WTC11 (cell line): ENCODE results near the gene ZNF160. TPM values are rescaled to one million over a fixed set of nuclear protein-coding genes. Genes with fewer than 3 reads are reported as not detected.
A peak's percentile ranks its signal among the peaks of the same experiment; 100 is the strongest.

Experiments used
- ATAC-seq: fragments of 200-7000 bp; cut with Tn5 transposase; 2 replicates; pipeline ENCODE4 v1.10.0; 2021; ENCODE audit warnings: mild to moderate bottlenecking, moderate library complexity
- CTCF ChIA-PET: fragments of 300-600 bp; sonication (Branson Sonifier 250); formaldehyde crosslinking; loops from one replicate; lab custom pipeline; 2021; ENCODE audit warnings: antibody characterized with exemption; lab: Charles Lee
- POLR2A ChIA-PET: fragments of 350-600 bp; sonication (Branson Sonifier 250); formaldehyde crosslinking; loops from one replicate; lab custom pipeline; 2021; ENCODE audit warnings: antibody characterized with exemption; lab: Charles Lee
- DNase-seq: peaks from one replicate; pipeline ENCODE4 v3.0.0; 2021; ENCODE audit warnings: low spot score
- H3K27ac Mint-ChIP-seq: 2 replicates; pipeline ENCODE4 v1.8.0; 2021; ENCODE audit warnings: mixed read lengths
- H3K27me3 Mint-ChIP-seq: 2 replicates; pipeline ENCODE4 v1.8.0; 2021; ENCODE audit warnings: low read depth, mild to moderate bottlenecking, moderate library complexity, mixed read lengths
- H3K36me3 Mint-ChIP-seq: 2 replicates; pipeline ENCODE4 v1.8.0; 2021; ENCODE audit warnings: mixed read lengths
- H3K4me1 Mint-ChIP-seq: 2 replicates; pipeline ENCODE4 v1.8.0; 2022; ENCODE audit warnings: mixed read lengths
- H3K4me3 Mint-ChIP-seq: 2 replicates; pipeline ENCODE4 v1.8.0; 2021; ENCODE audit warnings: mild to moderate bottlenecking, moderate library complexity, mixed read lengths
- H3K9me3 Mint-ChIP-seq: 2 replicates; pipeline ENCODE4 v1.8.0; 2021; ENCODE audit warnings: mixed read lengths
- CBFB ChIP-seq: sonication (generic); formaldehyde crosslinking; IDR thresholded peaks from 2 replicates; pipeline ENCODE4 v1.8.1; 2022; ENCODE audit warnings: mild to moderate bottlenecking, low read depth, missing genetic modification reagents
- CDX4 ChIP-seq: fragments of 250-450 bp; sonication (Bioruptor Pico); IDR thresholded peaks from 2 replicates; pipeline ENCODE4 v1.9.0; 2021; ENCODE audit warnings: moderate library complexity, mild to moderate bottlenecking, inconsistent platforms, borderline replicate concordance
- HMGXB4 ChIP-seq: sonication (generic); formaldehyde crosslinking; IDR thresholded peaks from 2 replicates; pipeline ENCODE4 v1.8.1; 2023; ENCODE audit warnings: mild to moderate bottlenecking, moderate library complexity, missing genetic modification reagents
- MYBL2 ChIP-seq: sonication (generic); formaldehyde crosslinking; IDR thresholded peaks from 2 replicates; pipeline ENCODE4 v1.8.1; 2023; ENCODE audit warnings: mild to moderate bottlenecking, moderate library complexity, missing genetic modification reagents
- SP1 ChIP-seq: sonication (generic); formaldehyde crosslinking; conservative IDR thresholded peaks from 2 replicates; pipeline ENCODE4 v1.8.1; 2022; ENCODE audit warnings: missing genetic modification reagents
- ZNF121 ChIP-seq: sonication (generic); formaldehyde crosslinking; IDR thresholded peaks from 2 replicates; pipeline ENCODE4 v1.8.0; 2023; ENCODE audit warnings: missing genetic modification reagents
- ZNF281 ChIP-seq: sonication (generic); formaldehyde crosslinking; IDR thresholded peaks from 2 replicates; pipeline ENCODE4 v1.8.0; 2023; ENCODE audit warnings: mild to moderate bottlenecking, missing genetic modification reagents
- ZSCAN18 ChIP-seq: fragments of 250-450 bp; sonication (Bioruptor Pico); IDR thresholded peaks from 2 replicates; pipeline ENCODE4 v2.1.2; 2022; ENCODE audit warnings: mild to moderate bottlenecking, moderate library complexity
- total RNA-seq: library from RNA; stranded (reverse); gene quantifications from 3 replicates; pipeline ENCODE4 v1.2.3, GENCODE V29; 2021
- TF ChIP-seq, protein P1 (sequence below): sonication (generic); formaldehyde crosslinking; IDR thresholded peaks from 2 replicates; pipeline ENCODE4 v1.8.1; 2022; ENCODE audit warnings: mild to moderate bottlenecking, moderate library complexity, missing genetic modification reagents
- TF ChIP-seq, protein P2 (sequence below): fragments of 250-450 bp; sonication (Bioruptor Pico); IDR thresholded peaks from 2 replicates; pipeline ENCODE4 v1.9.0; 2021; ENCODE audit warnings: mild to moderate bottlenecking

ZNF160 gene
- total RNA-seq, 1 experiment from 2014 or later, result 54.5 TPM

- TF ChIP-seq ZNF281 (CRISPR knock-in tag), result no peak
These were observed 55.8 kb downstream of the ZNF160 start (continued) for GRCh38 chr19:53047379-53047778.

GRCh38 chr19:53045536-53045935, 57.7 kb downstream of the ZNF160 start:
- Mint-ChIP-seq H3K9me3 (peaks cover 10% of the 10 kb centered on the region), H3K36me3 (peaks cover 4% of the 10 kb centered on the region), H3K4me1 (peaks cover 7% of the 10 kb centered on the region; the same call in 1 of the 2 replicates), H3K27ac (no peak overlapping the region), H3K27me3 (peaks cover 14% of the 10 kb centered on the region), H3K4me3 (no peak overlapping the region)
- no peak for ATAC-seq
- no peak for DNase-seq
- ChIA-PET CTCF (no interaction called here), POLR2A (no interaction called here)
- no peak for TF ChIP-seq CBFB (CRISPR knock-in tag)

DNA sequence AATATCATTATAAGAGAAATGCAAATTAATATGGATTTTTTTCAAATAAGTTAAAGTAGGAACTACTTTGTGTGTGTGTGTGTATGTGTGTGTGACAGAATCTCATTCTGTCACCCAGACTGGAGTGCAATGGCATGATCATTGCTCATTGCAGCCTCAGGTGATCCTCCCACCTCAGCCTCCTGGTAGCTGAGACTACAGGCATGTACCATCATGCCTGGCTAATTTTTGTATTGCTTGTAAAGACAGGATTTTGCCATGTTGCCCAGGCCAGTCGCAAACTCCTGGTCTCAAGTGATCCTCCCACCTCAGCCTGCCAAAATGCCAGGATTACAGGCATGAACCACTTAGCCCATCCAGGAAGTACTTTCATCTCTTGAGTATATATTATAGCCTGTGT, 61.9 kb downstream of the ZNF160 start:
- no peaks in the 10 kb centered on the region; the same call in 1 of the 2 replicates for H3K9me3 Mint-ChIP-seq
- H3K4me3 Mint-ChIP-seq, result no peak overlapping the region
- DNase-seq (no peak), ATAC-seq (no peak)
- no peak overlapping the region for H3K27ac Mint-ChIP-seq
- peaks cover 14% of the 10 kb centered on the region for H3K4me1 Mint-ChIP-seq
- no peak for TF ChIP-seq CDX4
- CTCF ChIA-PET, result interaction anchor here (1.2 kb wide), 1 partner anchor 36 kb away, joined by 4 read pairs; no protein-coding TSS in a partner anchor
- POLR2A ChIA-PET, result no interaction called here
- no peaks in the 10 kb centered on the region for H3K36me3 Mint-ChIP-seq
- peaks cover 32% of the 10 kb centered on the region for H3K27me3 Mint-ChIP-seq

- peak; percentile 77 for TF ChIP-seq SP1 (CRISPR knock-in tag)
- TF ChIP-seq, protein P1, sequence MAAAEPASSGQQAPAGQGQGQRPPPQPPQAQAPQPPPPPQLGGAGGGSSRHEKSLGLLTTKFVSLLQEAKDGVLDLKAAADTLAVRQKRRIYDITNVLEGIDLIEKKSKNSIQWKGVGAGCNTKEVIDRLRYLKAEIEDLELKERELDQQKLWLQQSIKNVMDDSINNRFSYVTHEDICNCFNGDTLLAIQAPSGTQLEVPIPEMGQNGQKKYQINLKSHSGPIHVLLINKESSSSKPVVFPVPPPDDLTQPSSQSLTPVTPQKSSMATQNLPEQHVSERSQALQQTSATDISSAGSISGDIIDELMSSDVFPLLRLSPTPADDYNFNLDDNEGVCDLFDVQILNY (CRISPR knock-in tag), result no peak
- TF ChIP-seq ZNF121 (CRISPR knock-in tag), result peak; percentile 84
- POLR2A ChIA-PET, result interaction anchor here (0.6 to 0.8 kb wide), 2 partner anchors 11 to 241 kb away, joined by 3 to 6 read pairs; no protein-coding TSS in a partner anchor
- Mint-ChIP-seq H3K36me3 (no peaks in the 10 kb centered on the region), H3K4me1 (peaks cover 10% of the 10 kb centered on the region), H3K27ac (peak overlapping the region; percentile 15; the same call in 1 of the 2 replicates), H3K9me3 (no peaks in the 10 kb centered on the region), H3K4me3 (peak overlapping the region; percentile 83), H3K27me3 (peaks cover 35% of the 10 kb centered on the region)
- CTCF ChIA-PET, result interaction anchor here (0.6 kb wide), 1 partner anchor 54 kb away, joined by 3 read pairs; no protein-coding TSS in a partner anchor
- DNase-seq (peak; percentile 76), ATAC-seq (peak; percentile 89)
These were observed 65.8 kb downstream of the ZNF160 start for GRCh38 chr19:53037101-53038097.

DNA sequence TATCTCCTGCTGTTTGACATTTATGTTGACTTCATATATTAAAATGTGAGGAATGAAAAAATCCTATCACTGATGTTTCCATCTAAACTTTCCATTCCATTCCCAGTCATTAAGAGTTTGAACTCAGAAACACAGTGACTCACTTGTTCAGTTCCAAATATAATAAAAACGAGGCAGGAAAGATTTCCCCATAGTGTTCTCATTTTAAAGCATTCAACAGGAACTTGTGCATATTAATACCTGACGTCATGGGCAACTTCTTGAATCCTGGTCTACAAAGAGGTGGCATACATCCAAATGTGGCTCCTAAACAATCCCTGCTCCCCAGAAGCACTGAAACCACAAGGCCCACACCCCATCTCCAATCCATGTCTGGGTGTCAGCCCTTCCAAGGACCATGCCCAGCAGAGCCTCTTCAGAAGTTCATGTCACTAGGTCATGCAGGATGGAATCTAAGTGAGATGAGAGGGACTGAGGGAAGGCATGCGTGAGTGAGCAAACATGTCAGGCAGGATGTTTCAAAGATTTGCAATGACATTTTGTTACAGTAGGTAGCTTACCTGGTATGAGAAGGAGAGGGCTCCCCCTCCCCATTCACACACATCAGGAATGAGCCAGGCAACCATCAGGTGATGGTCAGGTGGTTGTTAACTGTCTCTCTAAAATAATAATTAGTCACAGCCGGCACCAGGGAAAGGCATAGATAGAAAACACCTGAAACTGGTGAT, 68.1 kb downstream of the ZNF160 start:
- ChIA-PET POLR2A (no interaction called here), CTCF (no interaction called here)
- Mint-ChIP-seq H3K9me3 (no peaks in the 10 kb centered on the region), H3K27ac (no peak overlapping the region), H3K27me3 (peaks cover 23% of the 10 kb centered on the region), H3K4me1 (peaks cover 10% of the 10 kb centered on the region), H3K36me3 (no peaks in the 10 kb centered on the region), H3K4me3 (no peak overlapping the region)
- no peak for DNase-seq
- ATAC-seq, result no peak
- TF ChIP-seq ZSCAN18 (CRISPR knock-in tag), result no peak
- TF ChIP-seq, protein P2, sequence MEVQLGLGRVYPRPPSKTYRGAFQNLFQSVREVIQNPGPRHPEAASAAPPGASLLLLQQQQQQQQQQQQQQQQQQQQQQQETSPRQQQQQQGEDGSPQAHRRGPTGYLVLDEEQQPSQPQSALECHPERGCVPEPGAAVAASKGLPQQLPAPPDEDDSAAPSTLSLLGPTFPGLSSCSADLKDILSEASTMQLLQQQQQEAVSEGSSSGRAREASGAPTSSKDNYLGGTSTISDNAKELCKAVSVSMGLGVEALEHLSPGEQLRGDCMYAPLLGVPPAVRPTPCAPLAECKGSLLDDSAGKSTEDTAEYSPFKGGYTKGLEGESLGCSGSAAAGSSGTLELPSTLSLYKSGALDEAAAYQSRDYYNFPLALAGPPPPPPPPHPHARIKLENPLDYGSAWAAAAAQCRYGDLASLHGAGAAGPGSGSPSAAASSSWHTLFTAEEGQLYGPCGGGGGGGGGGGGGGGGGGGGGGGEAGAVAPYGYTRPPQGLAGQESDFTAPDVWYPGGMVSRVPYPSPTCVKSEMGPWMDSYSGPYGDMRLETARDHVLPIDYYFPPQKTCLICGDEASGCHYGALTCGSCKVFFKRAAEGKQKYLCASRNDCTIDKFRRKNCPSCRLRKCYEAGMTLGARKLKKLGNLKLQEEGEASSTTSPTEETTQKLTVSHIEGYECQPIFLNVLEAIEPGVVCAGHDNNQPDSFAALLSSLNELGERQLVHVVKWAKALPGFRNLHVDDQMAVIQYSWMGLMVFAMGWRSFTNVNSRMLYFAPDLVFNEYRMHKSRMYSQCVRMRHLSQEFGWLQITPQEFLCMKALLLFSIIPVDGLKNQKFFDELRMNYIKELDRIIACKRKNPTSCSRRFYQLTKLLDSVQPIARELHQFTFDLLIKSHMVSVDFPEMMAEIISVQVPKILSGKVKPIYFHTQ, result no peak
- no peak for TF ChIP-seq HMGXB4
- TF ChIP-seq MYBL2, result no peak
